GM12873 (cell line): ENCODE data around the gene DOCK1.

Experiments
- TF ChIP-seq, protein P1 (sequence below): IDR thresholded peaks from 2 replicates; pipeline ENCODE4 v1.5.1; 2012; ENCODE audit warnings: low read depth, mild to moderate bottlenecking, moderate library complexity, low read length, control low read depth; ENCODE audit not compliant: insufficient read depth; ENCODE audit errors: missing control alignments

Gene DOCK1

GRCh38 chr10:127326883-127327282, 421.7 kb downstream of the DOCK1 start:
- TF ChIP-seq, protein P1, sequence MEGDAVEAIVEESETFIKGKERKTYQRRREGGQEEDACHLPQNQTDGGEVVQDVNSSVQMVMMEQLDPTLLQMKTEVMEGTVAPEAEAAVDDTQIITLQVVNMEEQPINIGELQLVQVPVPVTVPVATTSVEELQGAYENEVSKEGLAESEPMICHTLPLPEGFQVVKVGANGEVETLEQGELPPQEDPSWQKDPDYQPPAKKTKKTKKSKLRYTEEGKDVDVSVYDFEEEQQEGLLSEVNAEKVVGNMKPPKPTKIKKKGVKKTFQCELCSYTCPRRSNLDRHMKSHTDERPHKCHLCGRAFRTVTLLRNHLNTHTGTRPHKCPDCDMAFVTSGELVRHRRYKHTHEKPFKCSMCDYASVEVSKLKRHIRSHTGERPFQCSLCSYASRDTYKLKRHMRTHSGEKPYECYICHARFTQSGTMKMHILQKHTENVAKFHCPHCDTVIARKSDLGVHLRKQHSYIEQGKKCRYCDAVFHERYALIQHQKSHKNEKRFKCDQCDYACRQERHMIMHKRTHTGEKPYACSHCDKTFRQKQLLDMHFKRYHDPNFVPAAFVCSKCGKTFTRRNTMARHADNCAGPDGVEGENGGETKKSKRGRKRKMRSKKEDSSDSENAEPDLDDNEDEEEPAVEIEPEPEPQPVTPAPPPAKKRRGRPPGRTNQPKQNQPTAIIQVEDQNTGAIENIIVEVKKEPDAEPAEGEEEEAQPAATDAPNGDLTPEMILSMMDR, result no peak

GRCh38 chr10:127331696-127332095, 426.5 kb downstream of the DOCK1 start:
- TF ChIP-seq, protein P1, result no peak

DNA sequence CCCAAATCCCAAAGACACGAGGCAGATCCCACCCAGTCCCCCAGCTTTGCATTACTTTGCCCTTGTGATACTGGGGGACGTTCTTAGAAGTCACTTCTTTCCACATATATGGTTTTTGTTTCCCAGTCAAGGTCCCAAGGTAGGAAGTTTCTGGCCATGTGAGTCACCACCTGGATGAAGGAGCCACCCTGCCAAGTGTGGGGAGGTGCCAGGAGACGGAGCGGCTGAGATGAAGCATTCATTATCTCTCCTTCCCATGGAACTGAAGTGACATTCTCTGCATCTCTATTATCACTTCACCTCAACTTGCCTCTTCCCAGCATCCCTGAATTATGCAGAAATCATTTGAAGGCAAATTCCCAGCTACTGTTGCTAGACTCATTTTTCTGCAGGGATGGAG, 427.4 kb downstream of the DOCK1 start:
- TF ChIP-seq, protein P1, result no peak

DNA sequence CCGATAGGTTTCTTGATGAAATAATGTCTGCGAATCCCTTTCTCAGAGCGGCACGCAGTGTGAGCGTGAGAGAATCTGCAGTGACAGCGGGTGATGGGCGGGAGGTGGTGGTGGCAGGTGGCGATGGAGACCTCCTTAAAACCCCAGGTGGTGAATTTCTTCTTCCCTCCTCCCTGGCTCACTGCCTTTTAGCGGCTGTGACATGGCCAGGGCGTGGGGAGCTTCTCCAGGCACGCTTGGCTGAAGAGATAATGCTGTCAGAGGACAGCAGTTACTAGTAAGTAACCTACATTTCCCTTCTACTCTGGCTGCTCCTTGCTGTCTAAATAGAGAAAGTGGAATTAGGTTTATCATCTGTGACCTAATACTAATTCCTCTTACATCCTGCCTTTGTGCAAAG, 432.6 kb downstream of the DOCK1 start:
- TF ChIP-seq, protein P1, result no peak

GRCh38 chr10:127338399-127339110, 433.3 kb downstream of the DOCK1 start:
- TF ChIP-seq, protein P1, result no peak

DNA sequence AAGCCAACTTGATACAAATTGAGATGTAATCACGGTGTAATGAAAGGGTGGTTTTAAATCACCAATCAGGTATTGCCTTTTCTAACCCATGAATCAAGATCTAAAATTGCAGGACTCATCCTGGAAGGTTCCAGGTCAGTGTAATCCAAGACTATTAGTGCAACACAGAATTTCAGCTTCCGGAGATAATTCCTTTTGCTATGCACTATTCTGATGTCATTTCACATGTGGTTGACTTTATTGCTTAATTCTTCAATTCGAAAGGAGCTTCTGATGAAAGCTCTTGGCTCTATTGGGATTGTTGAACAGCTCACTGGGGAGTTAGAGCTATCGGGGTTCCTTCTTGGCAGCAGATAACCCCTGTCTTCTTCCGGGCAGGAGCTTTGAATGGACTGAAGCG, 438.6 kb downstream of the DOCK1 start:
- TF ChIP-seq, protein P1, result no peak

DNA sequence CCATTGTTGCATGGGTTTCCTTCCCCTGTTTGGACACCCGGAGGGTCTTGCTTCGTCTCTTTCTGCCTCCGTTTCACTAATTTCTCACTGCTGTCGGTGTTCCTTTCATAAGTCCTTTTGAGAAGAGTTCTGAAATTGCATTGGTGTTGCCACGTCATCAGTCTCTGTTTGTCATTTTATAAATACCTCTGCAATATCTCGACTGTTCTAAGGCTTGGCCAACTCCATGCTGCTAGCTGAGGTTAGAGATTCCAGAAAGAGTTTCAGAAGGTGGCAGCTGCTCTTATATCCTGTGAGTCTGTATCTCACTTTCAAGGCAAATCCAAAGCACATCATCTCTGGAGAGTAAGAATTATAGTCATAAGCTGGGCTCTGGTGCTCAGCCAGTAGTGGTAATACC, 439.1 kb downstream of the DOCK1 start:
- TF ChIP-seq, protein P1, result no peak
